HepG2 (cell line): ENCODE results near the gene SRCAP. TPM values are rescaled to one million over a fixed set of nuclear protein-coding genes. Genes with fewer than 3 reads are reported as not detected.

ENCODE experiments used
- JARID2 ChIP-seq: sonication (generic); formaldehyde crosslinking; IDR thresholded peaks from 2 replicates; pipeline ENCODE4 v1.8.1; 2023; ENCODE audit warnings: missing genetic modification reagents, inconsistent platforms; ENCODE audit not compliant: insufficient replicate concordance
- KAT7 ChIP-seq: IDR thresholded peaks from 2 replicates; pipeline ENCODE4 v1.6.1; 2018; ENCODE audit warnings: borderline replicate concordance, missing compliant biosample characterization
- KLF11 ChIP-seq: IDR thresholded peaks from 2 replicates; pipeline ENCODE4 v1.6.1; 2016; ENCODE audit warnings: missing compliant biosample characterization
- PHF5A ChIP-seq: IDR thresholded peaks from one replicate; pipeline ENCODE4 v1.6.1; 2018; ENCODE audit warnings: low read depth, missing genetic modification reagents; ENCODE audit not compliant: unreplicated experiment
- SMAD3 ChIP-seq: sonication (generic); formaldehyde crosslinking; IDR thresholded peaks from 2 replicates; pipeline ENCODE4 v1.4.0; 2020; ENCODE audit warnings: missing genetic modification reagents
- SSRP1 ChIP-seq: IDR thresholded peaks from 2 replicates; pipeline ENCODE4 v1.6.1; 2016; ENCODE audit warnings: control low read depth
- TAF15 ChIP-seq: fragments of 200-400 bp; formaldehyde crosslinking; IDR thresholded peaks from one replicate; pipeline ENCODE4 v1.6.1; 2018; ENCODE audit warnings: mild to moderate bottlenecking, low read depth, low read length; ENCODE audit not compliant: poor library complexity, severe bottlenecking
- ZIK1 ChIP-seq: sonication (generic); formaldehyde crosslinking; IDR thresholded peaks from 2 replicates; pipeline ENCODE4 v1.5.0; 2020; ENCODE audit warnings: mild to moderate bottlenecking, low read depth, missing genetic modification reagents, borderline replicate concordance
- ZNF20 ChIP-seq: sonication (generic); formaldehyde crosslinking; IDR thresholded peaks from 2 replicates; pipeline ENCODE4 v1.4.0; 2020; ENCODE audit warnings: mild to moderate bottlenecking, moderate library complexity, missing genetic modification reagents
- ZNF274 ChIP-seq: sonication (generic); formaldehyde crosslinking; IDR thresholded peaks from 2 replicates; pipeline ENCODE4 v1.5.1; 2020; ENCODE audit warnings: mild to moderate bottlenecking, missing genetic modification reagents
- ZNF629 ChIP-seq: sonication (generic); formaldehyde crosslinking; conservative IDR thresholded peaks from 2 replicates; pipeline ENCODE4 v1.5.0; 2020; ENCODE audit warnings: missing genetic modification reagents
- ZNF773 ChIP-seq: sonication (generic); formaldehyde crosslinking; IDR thresholded peaks from 2 replicates; pipeline ENCODE4 v1.4.0; 2020; ENCODE audit warnings: missing genetic modification reagents, borderline replicate concordance
- ZNF781 ChIP-seq: sonication (generic); formaldehyde crosslinking; IDR thresholded peaks from 2 replicates; pipeline ENCODE4 v1.5.1; 2020; ENCODE audit warnings: borderline replicate concordance, mild to moderate bottlenecking, missing genetic modification reagents; ENCODE audit errors: not compliant biosample characterization
- polyA plus RNA-seq, 8 experiments: library from polyadenylated mRNA; depleted of rRNA in 3 of 8; stranded (reverse) in 7 of 8; unstranded in 1 of 8; fragments of >200 nt; fragmentation: Illumina TruSeq in 4 of 8; extraction: Trizol in 4 of 8; gene quantifications; 2 replicates each; pipeline versions ENCODE4 v1.2.1 to v1.2.3, GENCODE V29; 2011 to 2016; ENCODE audit warnings: low read depth in 4 of 8, missing spikeins in 1 of 8, mixed read lengths in 1 of 8; ENCODE audit not compliant: insufficient read depth in 1 of 8
- total RNA-seq, 5 experiments: library from RNA; depleted of rRNA; stranded (reverse); fragments of >200 nt; fragmentation: Illumina TruSeq; extraction: Trizol; gene quantifications; 2 replicates each; pipeline ENCODE4 v1.2.3, GENCODE V29; 2016; ENCODE audit warnings: low read depth in 1 of 5
- TF ChIP-seq, protein P1 (sequence below): sonication (generic); formaldehyde crosslinking; IDR thresholded peaks from 2 replicates; pipeline ENCODE4 v1.8.1; 2023; ENCODE audit warnings: mild to moderate bottlenecking, moderate library complexity, missing genetic modification reagents
- TF ChIP-seq, protein P2 (sequence below): sonication (generic); formaldehyde crosslinking; IDR thresholded peaks from 2 replicates; pipeline ENCODE4 v1.8.0; 2022; ENCODE audit warnings: mild to moderate bottlenecking, missing genetic modification reagents; ENCODE audit not compliant: insufficient replicate concordance
- TF ChIP-seq, protein P3 (sequence below), 2 experiments: fragments of 450-650 bp in 1 of 2; sonication (generic) in 1 of 2; formaldehyde crosslinking in 1 of 2; IDR thresholded peaks; 2 replicates each; pipeline versions ENCODE4 v1.6.1 to v1.8.0; 2016 to 2022; ENCODE audit warnings: antibody characterized with exemption in 1 of 2, mild to moderate bottlenecking in 1 of 2, missing genetic modification reagents in 1 of 2

Gene SRCAP
- total and polyA plus RNA-seq, 2 of the 13 experiments (the other 11 are each of a cell fraction or from before 2014, with no cell fraction given): 4.9 to 9.0 TPM

DNA sequence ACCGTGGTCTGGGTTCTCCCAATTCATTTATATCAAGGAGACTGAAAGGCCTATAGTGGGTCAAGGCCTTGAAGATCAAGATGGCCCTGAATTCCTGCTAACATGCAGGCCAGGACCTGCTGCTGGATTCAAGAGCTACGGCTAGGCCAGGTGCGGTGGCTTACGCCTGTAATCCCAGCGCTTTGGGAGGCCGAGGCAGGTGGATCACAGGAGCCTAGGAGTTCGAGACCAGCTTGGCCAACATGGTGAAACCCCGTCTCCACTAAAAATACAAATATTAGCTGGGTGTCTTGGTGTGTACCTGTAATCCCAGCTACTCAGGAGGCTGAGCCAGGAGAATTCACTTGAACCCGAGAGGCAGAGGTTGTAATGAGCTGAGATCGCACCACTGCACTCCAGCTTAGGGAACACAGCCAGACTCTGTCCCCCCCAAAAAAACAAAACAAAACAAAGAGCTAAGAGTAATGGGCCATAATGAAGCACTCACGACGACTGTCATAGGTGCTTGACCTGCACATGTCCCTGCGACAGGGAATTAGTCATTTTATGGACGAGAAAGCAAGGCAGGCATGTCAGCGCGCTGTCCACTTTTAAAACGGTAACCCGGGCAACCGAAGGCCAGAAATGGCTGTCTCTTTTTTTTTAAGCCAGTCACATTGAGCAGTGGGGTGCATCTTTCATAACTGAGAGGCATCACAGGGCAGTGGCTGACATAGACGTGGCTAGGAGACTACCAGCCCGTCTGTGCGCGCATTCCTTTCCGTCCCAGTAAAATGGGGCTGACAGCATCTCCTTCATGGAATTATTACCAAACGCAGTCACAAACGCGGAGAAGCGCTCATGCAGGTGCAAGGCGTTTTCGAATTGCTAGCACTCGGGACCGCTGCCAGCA lies 41.8 kb upstream of the SRCAP start (continued):
- TF ChIP-seq, protein P1, sequence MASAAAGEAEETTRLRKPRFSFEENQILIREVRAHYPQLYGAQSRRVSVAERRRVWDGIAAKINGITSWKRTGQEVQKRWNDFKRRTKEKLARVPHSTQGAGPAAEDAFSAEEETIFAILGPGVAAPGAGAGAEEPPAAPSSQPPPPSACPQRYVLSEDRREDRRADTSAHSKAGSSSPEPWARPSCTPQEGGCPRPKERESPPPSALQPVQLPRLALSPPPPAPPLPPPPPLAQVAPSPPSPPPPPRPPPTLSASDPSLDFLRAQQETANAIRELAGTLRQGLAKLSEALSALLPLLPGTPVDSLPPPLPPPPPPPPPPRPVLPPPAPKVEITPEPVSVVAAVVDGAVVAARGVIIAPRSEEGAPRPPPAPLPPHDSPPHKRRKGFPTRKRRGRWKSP (CRISPR knock-in tag): peak; percentile 72; the same call in 1 of the 2 replicates
- TF ChIP-seq, protein P2, sequence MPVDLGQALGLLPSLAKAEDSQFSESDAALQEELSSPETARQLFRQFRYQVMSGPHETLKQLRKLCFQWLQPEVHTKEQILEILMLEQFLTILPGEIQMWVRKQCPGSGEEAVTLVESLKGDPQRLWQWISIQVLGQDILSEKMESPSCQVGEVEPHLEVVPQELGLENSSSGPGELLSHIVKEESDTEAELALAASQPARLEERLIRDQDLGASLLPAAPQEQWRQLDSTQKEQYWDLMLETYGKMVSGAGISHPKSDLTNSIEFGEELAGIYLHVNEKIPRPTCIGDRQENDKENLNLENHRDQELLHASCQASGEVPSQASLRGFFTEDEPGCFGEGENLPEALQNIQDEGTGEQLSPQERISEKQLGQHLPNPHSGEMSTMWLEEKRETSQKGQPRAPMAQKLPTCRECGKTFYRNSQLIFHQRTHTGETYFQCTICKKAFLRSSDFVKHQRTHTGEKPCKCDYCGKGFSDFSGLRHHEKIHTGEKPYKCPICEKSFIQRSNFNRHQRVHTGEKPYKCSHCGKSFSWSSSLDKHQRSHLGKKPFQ (CRISPR knock-in tag): peak; percentile 68
- TF ChIP-seq, protein P3, sequence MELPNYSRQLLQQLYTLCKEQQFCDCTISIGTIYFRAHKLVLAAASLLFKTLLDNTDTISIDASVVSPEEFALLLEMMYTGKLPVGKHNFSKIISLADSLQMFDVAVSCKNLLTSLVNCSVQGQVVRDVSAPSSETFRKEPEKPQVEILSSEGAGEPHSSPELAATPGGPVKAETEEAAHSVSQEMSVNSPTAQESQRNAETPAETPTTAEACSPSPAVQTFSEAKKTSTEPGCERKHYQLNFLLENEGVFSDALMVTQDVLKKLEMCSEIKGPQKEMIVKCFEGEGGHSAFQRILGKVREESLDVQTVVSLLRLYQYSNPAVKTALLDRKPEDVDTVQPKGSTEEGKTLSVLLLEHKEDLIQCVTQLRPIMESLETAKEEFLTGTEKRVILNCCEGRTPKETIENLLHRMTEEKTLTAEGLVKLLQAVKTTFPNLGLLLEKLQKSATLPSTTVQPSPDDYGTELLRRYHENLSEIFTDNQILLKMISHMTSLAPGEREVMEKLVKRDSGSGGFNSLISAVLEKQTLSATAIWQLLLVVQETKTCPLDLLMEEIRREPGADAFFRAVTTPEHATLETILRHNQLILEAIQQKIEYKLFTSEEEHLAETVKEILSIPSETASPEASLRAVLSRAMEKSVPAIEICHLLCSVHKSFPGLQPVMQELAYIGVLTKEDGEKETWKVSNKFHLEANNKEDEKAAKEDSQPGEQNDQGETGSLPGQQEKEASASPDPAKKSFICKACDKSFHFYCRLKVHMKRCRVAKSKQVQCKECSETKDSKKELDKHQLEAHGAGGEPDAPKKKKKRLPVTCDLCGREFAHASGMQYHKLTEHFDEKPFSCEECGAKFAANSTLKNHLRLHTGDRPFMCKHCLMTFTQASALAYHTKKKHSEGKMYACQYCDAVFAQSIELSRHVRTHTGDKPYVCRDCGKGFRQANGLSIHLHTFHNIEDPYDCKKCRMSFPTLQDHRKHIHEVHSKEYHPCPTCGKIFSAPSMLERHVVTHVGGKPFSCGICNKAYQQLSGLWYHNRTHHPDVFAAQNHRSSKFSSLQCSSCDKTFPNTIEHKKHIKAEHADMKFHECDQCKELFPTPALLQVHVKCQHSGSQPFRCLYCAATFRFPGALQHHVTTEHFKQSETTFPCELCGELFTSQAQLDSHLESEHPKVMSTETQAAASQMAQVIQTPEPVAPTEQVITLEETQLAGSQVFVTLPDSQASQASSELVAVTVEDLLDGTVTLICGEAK (IDR thresholded peaks at IDR 0.05): no peak
- TF ChIP-seq, protein P3 (CRISPR knock-in tag; IDR thresholded peaks at IDR 0.05): peak; percentile 21; the same call in 1 of the 2 replicates
- TF ChIP-seq ZNF773 (CRISPR knock-in tag) (peak; percentile 85; the same call in 1 of the 2 replicates), ZNF274 (CRISPR knock-in tag) (0 out of 2 replicates have a peak, but pooled peaks have one; percentile 49), KAT7 (CRISPR knock-in tag) (peak; percentile 18; the same call in 1 of the 2 replicates), TAF15 (peak; percentile 49), SSRP1 (CRISPR knock-in tag) (0 out of 2 replicates have a peak, but pooled peaks have one; percentile 53), ZNF20 (CRISPR knock-in tag) (no peak), ZNF781 (CRISPR knock-in tag) (peak; percentile 40), ZIK1 (CRISPR knock-in tag) (no peak), PHF5A (CRISPR knock-in tag) (peak; percentile 37), ZNF629 (CRISPR knock-in tag) (no peak), KLF11 (CRISPR knock-in tag) (0 out of 2 replicates have a peak, but pooled peaks have one; percentile 33), JARID2 (CRISPR knock-in tag) (no peak), SMAD3 (CRISPR knock-in tag) (peak; percentile 48; the same call in 1 of the 2 replicates)
